Measurements from ENCODE around the gene CERS1.

DNA sequence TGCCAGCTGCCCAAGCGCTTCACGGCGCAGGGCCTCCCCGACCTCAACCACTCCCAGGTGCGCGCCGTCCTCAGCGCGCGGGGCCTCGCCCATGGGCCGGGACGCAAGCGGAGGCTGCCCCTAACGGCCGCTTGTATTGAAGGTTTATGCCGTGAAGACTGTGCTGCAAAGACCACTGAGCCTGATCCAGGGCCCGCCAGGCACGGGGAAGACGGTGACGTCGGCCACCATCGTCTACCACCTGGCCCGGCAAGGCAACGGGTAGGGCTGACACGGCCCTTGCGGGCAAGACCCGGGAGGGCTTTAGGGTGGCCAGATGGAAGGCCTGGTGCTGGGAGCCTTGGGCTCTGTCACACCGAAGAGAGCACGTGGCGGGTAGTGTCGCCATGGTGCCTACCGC lies 41.0 kb downstream of the CERS1 start:
- TF ChIP-seq CTCF (IDR thresholded peaks at IDR 0.05) (no peak), USF2 (IDR thresholded peaks at IDR 0.05) (no peak)
